HUES48 (cell line): ENCODE results near the gene VPS37D.

ENCODE experiments used
- H3K27ac ChIP-seq: one replicate; pipeline ENCODE4 v1.7.0; 2013; ENCODE audit warnings: low read depth, low read length, inconsistent platforms
- H3K27me3 ChIP-seq: 2 replicates; pipeline ENCODE4 v1.6.1; 2013; ENCODE audit warnings: mild to moderate bottlenecking, low read length; ENCODE audit not compliant: control insufficient read depth, insufficient read depth
- H3K36me3 ChIP-seq: 2 replicates; pipeline ENCODE4 v1.6.1; 2013; ENCODE audit warnings: low read length; ENCODE audit not compliant: control insufficient read depth, insufficient read depth
- H3K4me1 ChIP-seq: 2 replicates; pipeline ENCODE4 v1.6.1; 2013; ENCODE audit warnings: mild to moderate bottlenecking, low read length; ENCODE audit not compliant: control insufficient read depth, insufficient read depth
- H3K4me3 ChIP-seq: 2 replicates; pipeline ENCODE4 v1.5.1; 2013; ENCODE audit warnings: mild to moderate bottlenecking, low read depth, low read length
- H3K9ac ChIP-seq: 2 replicates; pipeline ENCODE4 v1.6.1; 2013; ENCODE audit warnings: mild to moderate bottlenecking, low read depth, low read length, moderate library complexity
- H3K9me3 ChIP-seq: 2 replicates; pipeline ENCODE4 v1.6.1; 2013; ENCODE audit warnings: low read length; ENCODE audit not compliant: control insufficient read depth, insufficient read depth

The VPS37D gene

GRCh38 chr7:73700581-73701134, 33.0 kb downstream of the VPS37D start:
- Histone ChIP-seq H3K27me3 (no peaks in the 10 kb centered on the region), H3K36me3 (peaks cover 48% of the 10 kb centered on the region), H3K4me1 (peaks cover 15% of the 10 kb centered on the region; the same call in 1 of the 2 replicates), H3K9ac (no peak overlapping the region), H3K4me3 (no peak overlapping the region), H3K27ac (no peak overlapping the region), H3K9me3 (no peaks in the 10 kb centered on the region)

- H3K4me1 ChIP-seq: peaks cover 15% of the 10 kb centered on the region; the same call in 1 of the 2 replicates
- peaks cover 40% of the 10 kb centered on the region for H3K36me3 ChIP-seq
- no peaks in the 10 kb centered on the region for H3K27me3 ChIP-seq
- H3K27ac ChIP-seq: no peak overlapping the region
- no peak overlapping the region for H3K4me3 ChIP-seq
- H3K9ac ChIP-seq: no peak overlapping the region
- no peaks in the 10 kb centered on the region for H3K9me3 ChIP-seq
Observed at GRCh38 chr7:73701357-73701995, 33.8 kb downstream of the VPS37D start.

- H3K9ac ChIP-seq: no peak overlapping the region
- H3K4me1 ChIP-seq: peaks cover 15% of the 10 kb centered on the region; the same call in 1 of the 2 replicates
- H3K9me3 ChIP-seq: no peaks in the 10 kb centered on the region
- H3K36me3 ChIP-seq: peaks cover 32% of the 10 kb centered on the region
- H3K27ac ChIP-seq: no peak overlapping the region
- H3K27me3 ChIP-seq: no peaks in the 10 kb centered on the region
- H3K4me3 ChIP-seq: no peak overlapping the region
Observed at GRCh38 chr7:73702226-73702625, 34.6 kb downstream of the VPS37D start.

GRCh38 chr7:73702665-73703064, 35.0 kb downstream of the VPS37D start:
- Histone ChIP-seq H3K9ac (no peak overlapping the region), H3K9me3 (no peaks in the 10 kb centered on the region), H3K27me3 (no peaks in the 10 kb centered on the region), H3K4me3 (no peak overlapping the region), H3K27ac (no peak overlapping the region), H3K36me3 (peaks cover 28% of the 10 kb centered on the region), H3K4me1 (peaks cover 15% of the 10 kb centered on the region; the same call in 1 of the 2 replicates)

- H3K4me3 ChIP-seq: peak overlapping the region; percentile 53; the same call in 1 of the 2 replicates
Observed at GRCh38 chr7:73703225-73703624, 35.6 kb downstream of the VPS37D start.

GRCh38 chr7:73703757-73704639, 36.4 kb downstream of the VPS37D start:
- Histone ChIP-seq H3K9ac (no peak overlapping the region), H3K4me1 (peaks cover 15% of the 10 kb centered on the region; the same call in 1 of the 2 replicates), H3K4me3 (peak overlapping the region; percentile 53; the same call in 1 of the 2 replicates), H3K36me3 (peaks cover 15% of the 10 kb centered on the region), H3K9me3 (no peaks in the 10 kb centered on the region), H3K27me3 (no peaks in the 10 kb centered on the region), H3K27ac (no peak overlapping the region)

More at GRCh38 chr7:73703225-73703624, 35.6 kb downstream of the VPS37D start:
- peaks cover 23% of the 10 kb centered on the region for H3K36me3 ChIP-seq
- peaks cover 15% of the 10 kb centered on the region; the same call in 1 of the 2 replicates for H3K4me1 ChIP-seq
- no peaks in the 10 kb centered on the region for H3K27me3 ChIP-seq
- H3K27ac ChIP-seq: no peak overlapping the region
- H3K9me3 ChIP-seq: no peaks in the 10 kb centered on the region
- H3K9ac ChIP-seq: no peak overlapping the region

GRCh38 chr7:73704640-73705550, 37.3 kb downstream of the VPS37D start:
- Histone ChIP-seq H3K9me3 (no peaks in the 10 kb centered on the region), H3K4me1 (peaks cover 15% of the 10 kb centered on the region; the same call in 1 of the 2 replicates), H3K27me3 (no peaks in the 10 kb centered on the region), H3K27ac (no peak overlapping the region), H3K4me3 (no peak overlapping the region), H3K36me3 (peaks cover 6% of the 10 kb centered on the region), H3K9ac (no peak overlapping the region)

GRCh38 chr7:73705551-73705920, 37.9 kb downstream of the VPS37D start:
- Histone ChIP-seq H3K9me3 (no peaks in the 10 kb centered on the region), H3K9ac (no peak overlapping the region), H3K4me3 (no peak overlapping the region), H3K36me3 (peaks cover 5% of the 10 kb centered on the region; the same call in 1 of the 2 replicates), H3K27ac (no peak overlapping the region), H3K27me3 (no peaks in the 10 kb centered on the region), H3K4me1 (peaks cover 15% of the 10 kb centered on the region; the same call in 1 of the 2 replicates)

GRCh38 chr7:73706126-73707044, 38.8 kb downstream of the VPS37D start:
- H3K9me3 ChIP-seq: no peaks in the 10 kb centered on the region
- no peak overlapping the region for H3K27ac ChIP-seq
- H3K4me1 ChIP-seq: peaks cover 15% of the 10 kb centered on the region; the same call in 1 of the 2 replicates
- H3K36me3 ChIP-seq: peaks cover 5% of the 10 kb centered on the region; the same call in 1 of the 2 replicates
- no peak overlapping the region for H3K4me3 ChIP-seq
- H3K27me3 ChIP-seq: no peaks in the 10 kb centered on the region
- H3K9ac ChIP-seq: no peak overlapping the region
